Measurements from ENCODE around the gene ANKRD55. TPM values are rescaled to one million over a fixed set of nuclear protein-coding genes. Genes with fewer than 3 reads are reported as not detected.
A peak's percentile ranks its signal among the peaks of the same experiment; 100 is the strongest.
"Not testable (repeated sequence)": the region's sequence is repeated elsewhere in the genome, so short reads cannot be mapped to it uniquely, and the experiment has no call there.

The ANKRD55 gene
- total RNA-seq, 2 experiments from 2014 or later = 14.1 to 14.6 TPM

- CTCF ChIA-PET = interaction anchor here (0.5 to 5.1 kb wide), 9 partner anchors 16 to 568 kb away, joined by 3 to 82 read pairs (median 4); no protein-coding TSS in a partner anchor
- no peak for DNase-seq
- intact Hi-C loops (cut with micrococcal nuclease) = no loop called here
- no peak overlapping the region for H3K27ac Mint-ChIP-seq
- peaks cover 17% of the 10 kb centered on the region for H3K4me1 Mint-ChIP-seq (ENCODE audit: low read depth)
- no peaks in the 10 kb centered on the region for H3K27me3 Mint-ChIP-seq (ENCODE audit: low read depth)
- no peaks in the 10 kb centered on the region for H3K36me3 Mint-ChIP-seq (ENCODE audit: low read depth)
- no peaks in the 10 kb centered on the region for H3K9me3 Mint-ChIP-seq
- H3K4me3 Mint-ChIP-seq = no peak overlapping the region
Observed at GRCh38 chr5:56269216-56269927, 36.2 kb upstream of the ANKRD55 start.

- H3K9me3 Mint-ChIP-seq; DNase-seq; intact Hi-C loops (cut with micrococcal nuclease); H3K36me3 Mint-ChIP-seq (ENCODE audit: low read depth); H3K27ac Mint-ChIP-seq; H3K27me3 Mint-ChIP-seq (ENCODE audit: low read depth); H3K4me3 Mint-ChIP-seq: not testable (repeated sequence)
- peaks cover 17% of the 10 kb centered on the region for H3K4me1 Mint-ChIP-seq (ENCODE audit: low read depth)
- CTCF ChIA-PET = interaction anchor here (1.1 to 5.1 kb wide), 2 partner anchors 17 to 569 kb away, joined by 3 to 82 read pairs; no protein-coding TSS in a partner anchor
Observed at GRCh38 chr5:56268707-56269106, 35.6 kb upstream of the ANKRD55 start.

- Mint-ChIP-seq H3K4me3 (no peak overlapping the region), H3K9me3 (no peaks in the 10 kb centered on the region), H3K27ac (no peak overlapping the region), H3K4me1 (ENCODE audit: low read depth) (peaks cover 17% of the 10 kb centered on the region), H3K36me3 (ENCODE audit: low read depth) (no peaks in the 10 kb centered on the region), H3K27me3 (ENCODE audit: low read depth) (no peaks in the 10 kb centered on the region)
- no peak for DNase-seq
- intact Hi-C loops (cut with micrococcal nuclease) = no loop called here
- CTCF ChIA-PET = interaction anchor here (0.7 to 2.5 kb wide), 5 partner anchors 186 to 993 kb away, joined by 3 to 7 read pairs (median 3); no protein-coding TSS in a partner anchor
Observed at GRCh38 chr5:56267856-56268255, 34.7 kb upstream of the ANKRD55 start.

- Mint-ChIP-seq H3K4me3 (no peak overlapping the region), H3K9me3 (no peaks in the 10 kb centered on the region), H3K4me1 (ENCODE audit: low read depth) (peaks cover 2% of the 10 kb centered on the region), H3K27me3 (ENCODE audit: low read depth) (no peaks in the 10 kb centered on the region), H3K27ac (no peak overlapping the region), H3K36me3 (ENCODE audit: low read depth) (no peaks in the 10 kb centered on the region)
- intact Hi-C loops (cut with micrococcal nuclease) = loop anchor here (5.0 kb wide), 1 partner anchor 282 kb away; no protein-coding TSS in a partner anchor
- peak; percentile 49 for DNase-seq
- CTCF ChIA-PET = interaction anchor here (0.7 to 1.7 kb wide), 16 partner anchors 9 to 874 kb away, joined by 3 to 10 read pairs (median 4); no protein-coding TSS in a partner anchor
Observed at GRCh38 chr5:56264417-56265025, 31.4 kb upstream of the ANKRD55 start.

- Mint-ChIP-seq H3K4me1 (ENCODE audit: low read depth) (peaks cover 3% of the 10 kb centered on the region), H3K27ac (no peak overlapping the region), H3K27me3 (ENCODE audit: low read depth) (no peaks in the 10 kb centered on the region), H3K9me3 (no peaks in the 10 kb centered on the region), H3K36me3 (ENCODE audit: low read depth) (no peaks in the 10 kb centered on the region), H3K4me3 (no peak overlapping the region)
- intact Hi-C loops (cut with micrococcal nuclease) = loop anchor here (5.0 kb wide), 1 partner anchor 280 kb away; no protein-coding TSS in a partner anchor
- CTCF ChIA-PET = interaction anchor here (0.7 to 1.2 kb wide), 2 partner anchors 576 to 639 kb away, joined by 3 to 4 read pairs; no protein-coding TSS in a partner anchor
- no peak for DNase-seq
Observed at GRCh38 chr5:56262279-56262678, 29.1 kb upstream of the ANKRD55 start.

- Mint-ChIP-seq H3K27me3 (ENCODE audit: low read depth) (no peaks in the 10 kb centered on the region), H3K36me3 (ENCODE audit: low read depth) (no peaks in the 10 kb centered on the region), H3K4me3 (no peak overlapping the region), H3K9me3 (no peaks in the 10 kb centered on the region), H3K27ac (no peak overlapping the region), H3K4me1 (ENCODE audit: low read depth) (peaks cover 3% of the 10 kb centered on the region)
- peak; percentile 9 for DNase-seq
- CTCF ChIA-PET = interaction anchor here (0.5 to 0.6 kb wide), 2 partner anchors 323 to 639 kb away, joined by 3 to 4 read pairs; no protein-coding TSS in a partner anchor
- intact Hi-C loops (cut with micrococcal nuclease) = no loop called here
Observed at GRCh38 chr5:56259002-56259511, 25.9 kb upstream of the ANKRD55 start.

GRCh38 chr5:56257763-56258529, 24.8 kb upstream of the ANKRD55 start:
- H3K27me3 Mint-ChIP-seq (ENCODE audit: low read depth); H3K9me3 Mint-ChIP-seq; DNase-seq; H3K4me1 Mint-ChIP-seq (ENCODE audit: low read depth); CTCF ChIA-PET; intact Hi-C loops (cut with micrococcal nuclease); H3K36me3 Mint-ChIP-seq (ENCODE audit: low read depth); H3K27ac Mint-ChIP-seq; H3K4me3 Mint-ChIP-seq: not testable (repeated sequence)

GRCh38 chr5:56257010-56257409, 23.9 kb upstream of the ANKRD55 start:
- H3K9me3 Mint-ChIP-seq = no peaks in the 10 kb centered on the region
- no peaks in the 10 kb centered on the region for H3K36me3 Mint-ChIP-seq (ENCODE audit: low read depth)
- intact Hi-C loops (cut with micrococcal nuclease) = no loop called here
- no peak for DNase-seq
- no peaks in the 10 kb centered on the region for H3K27me3 Mint-ChIP-seq (ENCODE audit: low read depth)
- peaks cover 6% of the 10 kb centered on the region for H3K4me1 Mint-ChIP-seq (ENCODE audit: low read depth)
- CTCF ChIA-PET = interaction anchor here (0.7 to 1.2 kb wide), 2 partner anchors 15 to 219 kb away, joined by 3 read pairs; no protein-coding TSS in a partner anchor
- no peak overlapping the region for H3K27ac Mint-ChIP-seq
- no peak overlapping the region for H3K4me3 Mint-ChIP-seq

- H3K4me1 Mint-ChIP-seq (ENCODE audit: low read depth) = peaks cover 6% of the 10 kb centered on the region
- H3K27ac Mint-ChIP-seq = no peak overlapping the region
- no peaks in the 10 kb centered on the region for H3K27me3 Mint-ChIP-seq (ENCODE audit: low read depth)
- H3K4me3 Mint-ChIP-seq = no peak overlapping the region
- H3K9me3 Mint-ChIP-seq = no peaks in the 10 kb centered on the region
- H3K36me3 Mint-ChIP-seq (ENCODE audit: low read depth) = no peaks in the 10 kb centered on the region
- CTCF ChIA-PET = interaction anchor here (0.7 kb wide), 1 partner anchor 255 kb away, joined by 4 read pairs; no protein-coding TSS in a partner anchor
- intact Hi-C loops (cut with micrococcal nuclease) = no loop called here
- no peak for DNase-seq
Observed at GRCh38 chr5:56255502-56255901, 22.4 kb upstream of the ANKRD55 start.

GRCh38 chr5:56253924-56254323, 20.8 kb upstream of the ANKRD55 start:
- H3K4me3 Mint-ChIP-seq = no peak overlapping the region
- no peak overlapping the region for H3K27ac Mint-ChIP-seq
- H3K4me1 Mint-ChIP-seq (ENCODE audit: low read depth) = peaks cover 6% of the 10 kb centered on the region
- intact Hi-C loops (cut with micrococcal nuclease) = loop anchor here (5.0 kb wide), 1 partner anchor 37 kb away; no protein-coding TSS in a partner anchor
- H3K36me3 Mint-ChIP-seq (ENCODE audit: low read depth) = no peaks in the 10 kb centered on the region
- no peak for DNase-seq
- CTCF ChIA-PET = interaction anchor here (0.6 kb wide), 1 partner anchor 513 kb away, joined by 3 read pairs; no protein-coding TSS in a partner anchor
- H3K27me3 Mint-ChIP-seq (ENCODE audit: low read depth) = no peaks in the 10 kb centered on the region
- H3K9me3 Mint-ChIP-seq = no peaks in the 10 kb centered on the region

- no peaks in the 10 kb centered on the region for H3K9me3 Mint-ChIP-seq
- intact Hi-C loops (cut with micrococcal nuclease) = loop anchor here (5.0 kb wide), 1 partner anchor 36 kb away; no protein-coding TSS in a partner anchor
- no peak overlapping the region for H3K27ac Mint-ChIP-seq
- no peak for DNase-seq
- peaks cover 2% of the 10 kb centered on the region for H3K4me1 Mint-ChIP-seq (ENCODE audit: low read depth)
- no peaks in the 10 kb centered on the region for H3K36me3 Mint-ChIP-seq (ENCODE audit: low read depth)
- H3K4me3 Mint-ChIP-seq = no peak overlapping the region
- H3K27me3 Mint-ChIP-seq (ENCODE audit: low read depth) = no peaks in the 10 kb centered on the region
- CTCF ChIA-PET = no interaction called here
Observed at GRCh38 chr5:56253126-56253525, 20.0 kb upstream of the ANKRD55 start.
